GM12874 (cell line): ENCODE measurements around the gene MAPKAPK2.
A peak's percentile ranks its signal among the peaks of the same experiment; 100 is the strongest.

Experiments
- CTCF ChIP-seq: IDR thresholded peaks from 2 replicates; pipeline ENCODE4 v1.5.1; 2011; ENCODE audit warnings: low read depth, mild to moderate bottlenecking, control low read depth, low read length, moderate library complexity; ENCODE audit not compliant: insufficient read depth

Gene MAPKAPK2

DNA sequence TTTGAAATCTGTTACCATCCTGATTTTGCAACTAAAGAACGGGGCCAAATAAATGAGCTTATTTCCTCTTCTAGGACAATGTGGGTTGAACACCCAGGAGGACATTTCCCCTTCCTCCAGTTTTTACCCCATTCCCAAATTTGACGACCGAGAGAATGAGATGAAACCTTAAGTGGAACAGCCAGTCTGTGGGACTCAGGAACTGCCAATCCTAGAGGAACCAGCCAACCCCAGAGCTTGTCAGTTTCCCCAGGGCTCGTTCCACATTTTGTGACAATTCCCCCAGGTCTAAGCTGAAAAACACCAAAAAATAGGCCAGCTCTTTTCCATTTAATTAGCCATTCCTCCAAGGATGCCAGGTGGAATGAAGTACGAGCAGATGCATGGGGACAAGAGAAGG lies 21.3 kb upstream of the MAPKAPK2 start:
- no peak for TF ChIP-seq CTCF

- peak; percentile 77 for TF ChIP-seq CTCF
Measured at GRCh38 chr1:206663832-206664652, 20.7 kb upstream of the MAPKAPK2 start.

GRCh38 chr1:206664740-206665139 lies 20.0 kb upstream of the MAPKAPK2 start:
- no peak for TF ChIP-seq CTCF

GRCh38 chr1:206666031-206666561 lies 18.6 kb upstream of the MAPKAPK2 start:
- TF ChIP-seq CTCF: no peak

- TF ChIP-seq CTCF: no peak
Measured at GRCh38 chr1:206666954-206667665, 17.6 kb upstream of the MAPKAPK2 start.

- no peak for TF ChIP-seq CTCF
Measured at GRCh38 chr1:206668351-206668750, 16.4 kb upstream of the MAPKAPK2 start.

GRCh38 chr1:206668874-206669410 lies 15.8 kb upstream of the MAPKAPK2 start:
- TF ChIP-seq CTCF: no peak
